Gastroesophageal sphincter (tissue), 4 donors: ENCODE results near the gene RASL11A. TPM values are rescaled to one million over a fixed set of nuclear protein-coding genes. Genes with fewer than 3 reads are reported as not detected.

Source experiments
- ATAC-seq: fragments of 150-250 bp; one replicate; pipeline ENCODE4 v1.9.1; 2016; ENCODE audit warnings: mild to moderate bottlenecking, moderate library complexity
- H3K27ac ChIP-seq, 4 donors: fragments of 200-600 bp; sonication (generic) in 3 of 4; 1 replicate in 3 of 4; 2 replicates in 1 of 4; pipeline ENCODE4 v1.5.1; 2016 to 2019
- H3K27me3 ChIP-seq: fragments of 200-600 bp; sonication (generic); one replicate; pipeline ENCODE4 v1.5.1; 2019
- H3K36me3 ChIP-seq, 2 donors: fragments of 200-600 bp; sonication (generic); one replicate each; pipeline ENCODE4 v1.5.1; 2019; ENCODE audit warnings: control low read depth in 1 of 2
- H3K4me1 ChIP-seq, 3 donors: fragments of 200-600 bp; sonication (generic); 1 replicate in 2 of 3; 2 replicates in 1 of 3; pipeline ENCODE4 v1.5.1; 2016 to 2019; ENCODE audit warnings: control low read depth in 2 of 3
- H3K4me3 ChIP-seq, 2 donors: fragments of 200-600 bp; sonication (generic); one replicate each; pipeline ENCODE4 v1.5.1; 2019; ENCODE audit warnings: mild to moderate bottlenecking in 1 of 2, moderate library complexity in 1 of 2
- H3K9me3 ChIP-seq, 3 donors: fragments of 200-600 bp; sonication (generic); one replicate each; pipeline ENCODE4 v1.5.1; 2017 to 2019; ENCODE audit warnings: control low read depth in 2 of 3
- EP300 ChIP-seq: sonication (generic); formaldehyde crosslinking; IDR thresholded peaks from one replicate; pipeline ENCODE4 v1.6.1; 2017; ENCODE audit warnings: antibody characterized with exemption, mild to moderate bottlenecking
- POLR2A ChIP-seq, 2 donors: fragments of 450-650 bp; IDR thresholded peaks; one replicate each; pipeline ENCODE4 v1.6.1; 2017; ENCODE audit warnings: antibody characterized with exemption in 2 of 2, mild to moderate bottlenecking in 2 of 2, moderate library complexity in 1 of 2
- POLR2AphosphoS5 ChIP-seq: sonication (generic); formaldehyde crosslinking; IDR thresholded peaks from one replicate; pipeline ENCODE4 v1.6.1; 2017; ENCODE audit warnings: antibody characterized with exemption
- WGBS, 2 donors: methylation state at CpG; one replicate each; pipeline ENCODE4 v1.1.5; 2018; ENCODE audit warnings: low coverage in 1 of 2; 5-methylcytosine and 5-hydroxymethylcytosine counted together
- total RNA-seq, 4 donors: library from RNA; depleted of rRNA; stranded (reverse); fragments of >200 nt; gene quantifications; one replicate each; pipeline ENCODE4 v1.1.0, GENCODE V29; 2016
- TF ChIP-seq, protein P1 (sequence below), 4 experiments: fragments of 200-600 bp in 2 of 4; fragments of 450-650 bp in 2 of 4; sonication (generic) in 1 of 4; IDR thresholded peaks; one replicate each; pipeline ENCODE4 v1.5.1; 2017 to 2019; ENCODE audit warnings: antibody characterized with exemption in 4 of 4, mild to moderate bottlenecking in 2 of 4, moderate library complexity in 2 of 4

RASL11A gene
- total RNA-seq, 4 donors from 2014 or later: 12.8 to 53.6 (median 35.4) TPM

DNA sequence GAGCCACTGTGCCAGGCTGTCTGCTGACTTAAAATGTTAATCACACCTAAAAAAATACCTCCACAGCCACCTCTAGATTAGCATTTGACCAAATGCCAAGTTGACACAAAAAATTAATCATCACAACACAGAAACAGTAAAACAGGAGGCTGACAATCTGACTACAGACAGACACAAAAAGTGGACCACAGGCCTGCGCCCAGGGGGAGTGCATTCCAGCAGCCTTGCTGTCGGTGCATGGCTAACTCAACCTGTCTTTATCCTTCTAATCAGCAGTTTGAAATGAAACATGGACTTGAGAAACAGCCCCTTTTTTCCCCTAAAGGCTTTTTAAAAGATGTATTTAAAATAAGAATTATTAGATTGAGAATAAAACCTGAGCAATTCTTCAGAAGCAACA is 34.0 kb downstream of the RASL11A start:
- 44 to 80% methylated on average over 1 to 2 of the region's 2 CpGs for WGBS, 2 donors
- H3K9me3 ChIP-seq: no peaks in the 10 kb centered on the region
- TF ChIP-seq POLR2A (IDR thresholded peaks at IDR 0.05) (no peak), EP300 (no peak), POLR2AphosphoS5 (no peak)
- TF ChIP-seq, protein P1, sequence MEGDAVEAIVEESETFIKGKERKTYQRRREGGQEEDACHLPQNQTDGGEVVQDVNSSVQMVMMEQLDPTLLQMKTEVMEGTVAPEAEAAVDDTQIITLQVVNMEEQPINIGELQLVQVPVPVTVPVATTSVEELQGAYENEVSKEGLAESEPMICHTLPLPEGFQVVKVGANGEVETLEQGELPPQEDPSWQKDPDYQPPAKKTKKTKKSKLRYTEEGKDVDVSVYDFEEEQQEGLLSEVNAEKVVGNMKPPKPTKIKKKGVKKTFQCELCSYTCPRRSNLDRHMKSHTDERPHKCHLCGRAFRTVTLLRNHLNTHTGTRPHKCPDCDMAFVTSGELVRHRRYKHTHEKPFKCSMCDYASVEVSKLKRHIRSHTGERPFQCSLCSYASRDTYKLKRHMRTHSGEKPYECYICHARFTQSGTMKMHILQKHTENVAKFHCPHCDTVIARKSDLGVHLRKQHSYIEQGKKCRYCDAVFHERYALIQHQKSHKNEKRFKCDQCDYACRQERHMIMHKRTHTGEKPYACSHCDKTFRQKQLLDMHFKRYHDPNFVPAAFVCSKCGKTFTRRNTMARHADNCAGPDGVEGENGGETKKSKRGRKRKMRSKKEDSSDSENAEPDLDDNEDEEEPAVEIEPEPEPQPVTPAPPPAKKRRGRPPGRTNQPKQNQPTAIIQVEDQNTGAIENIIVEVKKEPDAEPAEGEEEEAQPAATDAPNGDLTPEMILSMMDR (IDR thresholded peaks at IDR 0.05): no peak
- H3K36me3 ChIP-seq: no peaks in the 10 kb centered on the region
- no peak overlapping the region for H3K4me3 ChIP-seq
- H3K27ac ChIP-seq: no peak overlapping the region
- no peak for ATAC-seq
- no peaks in the 10 kb centered on the region for H3K4me1 ChIP-seq
- H3K27me3 ChIP-seq: no peaks in the 10 kb centered on the region

DNA sequence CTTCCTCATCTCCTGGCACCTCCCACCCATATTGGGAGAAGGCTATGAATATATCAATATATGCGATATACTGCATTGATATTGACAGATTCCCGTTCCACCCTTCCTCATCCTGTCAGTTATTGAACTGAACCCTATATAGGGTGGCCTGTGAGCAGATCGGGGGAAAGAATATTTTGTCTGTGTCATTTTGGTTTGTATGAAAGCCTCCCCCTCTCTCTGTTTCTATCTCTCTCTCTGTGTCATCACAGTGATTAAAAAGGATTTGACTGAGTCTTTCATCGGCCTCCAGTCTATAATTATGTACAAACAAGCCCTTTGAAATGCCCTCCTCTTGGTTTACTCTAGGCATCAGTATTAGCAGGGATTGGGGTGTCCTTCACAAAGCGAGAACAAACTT is 35.7 kb downstream of the RASL11A start:
- no peak for ATAC-seq
- Histone ChIP-seq H3K36me3 (no peaks in the 10 kb centered on the region), H3K27me3 (no peaks in the 10 kb centered on the region), H3K4me3 (no peak overlapping the region), H3K9me3 (no peaks in the 10 kb centered on the region), H3K4me1 (no peaks in the 10 kb centered on the region), H3K27ac (no peak overlapping the region)
- TF ChIP-seq EP300 (no peak), POLR2AphosphoS5 (no peak), POLR2A (IDR thresholded peaks at IDR 0.05) (no peak)
- TF ChIP-seq, protein P1 (IDR thresholded peaks at IDR 0.05): no peak
- 85 to 95% methylated on average over 5 of the region's 5 CpGs for WGBS, 2 donors

DNA sequence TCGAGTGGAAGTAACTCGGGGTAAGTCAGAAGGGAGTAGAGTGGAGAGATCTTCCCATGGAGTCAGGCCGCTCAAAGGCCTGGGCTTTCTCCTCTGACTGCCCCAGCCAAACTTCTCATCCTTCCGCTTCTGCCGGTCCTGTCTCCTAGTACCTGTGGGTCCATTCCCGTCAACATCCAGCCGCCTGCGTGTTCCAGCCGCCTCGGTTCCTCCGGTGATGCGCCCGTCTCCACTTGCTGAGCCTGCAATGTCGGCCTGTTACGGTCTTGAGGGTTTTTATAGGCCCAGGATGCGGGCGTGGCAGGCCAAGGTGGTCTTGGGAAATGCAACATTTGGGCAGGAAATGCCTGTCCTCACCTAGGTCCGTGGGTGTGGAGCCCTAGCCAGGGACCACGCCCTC is 38.3 kb downstream of the RASL11A start:
- Histone ChIP-seq H3K36me3 (no peaks in the 10 kb centered on the region), H3K4me3 (no peak overlapping the region), H3K27ac (no peak overlapping the region), H3K9me3 (no peaks in the 10 kb centered on the region), H3K4me1 (no peaks in the 10 kb centered on the region), H3K27me3 (no peaks in the 10 kb centered on the region)
- TF ChIP-seq POLR2A (IDR thresholded peaks at IDR 0.05) (no peak), POLR2AphosphoS5 (no peak), EP300 (no peak)
- TF ChIP-seq, protein P1 (IDR thresholded peaks at IDR 0.05): no peak
- no peak for ATAC-seq
- 71 to 87% methylated on average over 4 to 15 of the region's 19 CpGs for WGBS, 2 donors

DNA sequence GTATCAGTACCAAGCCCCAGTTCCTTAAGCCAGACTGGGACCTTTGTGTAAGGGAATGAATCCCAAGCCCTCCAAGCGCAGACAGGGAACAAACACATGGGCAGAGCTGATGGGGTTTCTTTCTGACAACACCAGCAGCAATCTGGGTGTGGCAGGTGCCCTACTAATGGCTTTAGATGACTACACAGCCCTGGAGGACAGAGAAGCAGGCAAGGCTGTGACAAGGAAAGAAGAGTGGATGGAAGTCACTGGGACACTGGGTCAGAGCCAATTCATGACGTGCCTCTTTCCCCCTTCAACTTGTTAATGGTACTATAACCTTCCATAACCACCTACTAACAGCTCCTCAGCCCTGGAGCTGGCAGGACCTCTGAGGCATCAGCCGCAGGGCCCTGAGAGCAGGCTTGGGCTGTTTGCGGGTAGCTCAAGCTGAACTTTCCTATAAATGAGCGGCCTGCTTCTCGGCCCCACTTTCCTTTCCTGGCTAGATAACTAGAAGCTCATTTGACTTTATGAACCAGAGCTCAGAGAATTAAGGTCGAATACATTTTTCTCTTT is 38.9 kb downstream of the RASL11A start:
- no peak for ATAC-seq
- no peaks in the 10 kb centered on the region for H3K4me1 ChIP-seq
- WGBS, 2 donors: 70 to 92% methylated on average over 2 to 6 of the region's 7 CpGs
- H3K27ac ChIP-seq: no peak overlapping the region
- no peaks in the 10 kb centered on the region for H3K27me3 ChIP-seq
- no peaks in the 10 kb centered on the region for H3K9me3 ChIP-seq
- H3K4me3 ChIP-seq: no peak overlapping the region
- no peaks in the 10 kb centered on the region for H3K36me3 ChIP-seq
- TF ChIP-seq POLR2A (IDR thresholded peaks at IDR 0.05) (no peak), EP300 (no peak), POLR2AphosphoS5 (no peak)
- TF ChIP-seq, protein P1 (IDR thresholded peaks at IDR 0.05): no peak

DNA sequence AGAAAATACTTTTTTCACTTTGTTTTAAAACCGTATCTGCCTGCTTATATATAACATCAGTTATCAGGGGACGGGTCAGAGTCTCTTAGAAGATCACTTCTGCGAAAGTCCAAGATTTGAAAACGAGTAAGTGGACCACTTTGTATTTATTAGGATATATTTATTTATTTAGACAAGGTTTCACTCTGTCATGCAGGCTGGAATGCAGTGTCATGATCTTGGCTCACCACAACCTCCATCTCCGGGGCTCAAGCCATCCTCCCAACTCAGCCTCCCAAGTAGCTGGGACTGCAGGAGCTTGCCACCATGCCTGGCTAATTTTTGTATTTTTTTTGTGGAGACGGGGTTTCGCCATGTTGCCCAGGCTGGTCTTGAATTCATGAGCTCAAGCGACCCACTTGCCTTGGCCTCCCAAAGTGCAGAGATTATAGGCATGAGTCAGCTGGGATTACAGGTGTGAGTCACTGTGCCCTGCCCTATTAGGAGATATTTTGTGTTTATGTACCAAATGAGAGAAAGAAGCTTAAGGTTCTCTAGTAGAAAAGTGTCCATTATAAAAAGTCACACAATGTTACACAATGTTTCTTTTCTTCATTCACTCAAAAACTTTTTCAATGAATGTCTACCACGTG is 39.5 kb downstream of the RASL11A start:
- Histone ChIP-seq H3K4me3 (no peak overlapping the region), H3K27ac (no peak overlapping the region), H3K9me3 (no peaks in the 10 kb centered on the region), H3K36me3 (no peaks in the 10 kb centered on the region), H3K4me1 (no peaks in the 10 kb centered on the region), H3K27me3 (no peaks in the 10 kb centered on the region)
- no peak for ATAC-seq
- TF ChIP-seq POLR2A (IDR thresholded peaks at IDR 0.05): no peak
- TF ChIP-seq EP300: no peak
- TF ChIP-seq, protein P1 (IDR thresholded peaks at IDR 0.05): no peak
- no peak for TF ChIP-seq POLR2AphosphoS5
- 62 to 65% methylated on average over 5 to 7 of the region's 9 CpGs for WGBS, 2 donors
